Liver (tissue), 9 donors: Measurements from ENCODE around the gene CHRNA3. TPM values are rescaled to one million over a fixed set of nuclear protein-coding genes. Genes with fewer than 3 reads are reported as not detected.

Source experiments
- DNase-seq: peaks from one replicate; pipeline ENCODE4 v3.0.0-alpha.2; 2017; ENCODE audit warnings: low spot score
- H3K27ac ChIP-seq, 2 donors: one replicate each; pipeline ENCODE4 v1.7.0; 2013; ENCODE audit warnings: inconsistent platforms in 2 of 2, low read length in 2 of 2, control low read depth in 1 of 2, low read depth in 1 of 2, mild to moderate bottlenecking in 1 of 2
- H3K27me3 ChIP-seq, 4 donors: one replicate each; pipeline versions ENCODE4 v1.6.1 to v1.7.0; 2013; ENCODE audit warnings: low read length in 3 of 4, inconsistent platforms in 1 of 4, mild to moderate bottlenecking in 1 of 4, moderate library complexity in 1 of 4; ENCODE audit not compliant: control insufficient read depth in 4 of 4, insufficient read depth in 4 of 4
- H3K36me3 ChIP-seq, 4 donors: one replicate each; pipeline versions ENCODE4 v1.6.1 to v1.7.0; 2013; ENCODE audit warnings: low read length in 3 of 4, mild to moderate bottlenecking in 3 of 4, low read depth in 1 of 4, moderate library complexity in 1 of 4; ENCODE audit not compliant: control insufficient read depth in 4 of 4, insufficient read depth in 3 of 4
- H3K4me1 ChIP-seq, 4 donors: one replicate each; pipeline versions ENCODE4 v1.6.1 to v1.7.0; 2013; ENCODE audit warnings: low read length in 3 of 4, mild to moderate bottlenecking in 3 of 4, moderate library complexity in 1 of 4; ENCODE audit not compliant: control insufficient read depth in 4 of 4, insufficient read depth in 4 of 4
- H3K4me3 ChIP-seq, 3 donors: one replicate each; pipeline versions ENCODE4 v1.6.1 to v1.7.0; 2013; ENCODE audit warnings: low read length in 3 of 3, control low read depth in 1 of 3, low read depth in 1 of 3, mild to moderate bottlenecking in 1 of 3
- H3K9ac ChIP-seq, 2 donors: one replicate each; pipeline ENCODE4 v1.7.0; 2013; ENCODE audit warnings: low read length in 2 of 2, mild to moderate bottlenecking in 2 of 2, moderate library complexity in 2 of 2, control low read depth in 1 of 2, low read depth in 1 of 2
- H3K9me3 ChIP-seq, 4 donors: one replicate each; pipeline versions ENCODE4 v1.6.1 to v1.7.0; 2013; ENCODE audit warnings: low read length in 3 of 4; ENCODE audit not compliant: control insufficient read depth in 4 of 4
- CTCF ChIP-seq: fragments of 150-350 bp; IDR thresholded peaks from 2 replicates; pipeline ENCODE4 v1.5.1; 2017; ENCODE audit warnings: improper control_type of control experiment, low read depth, low read length; ENCODE audit not compliant: missing input control
- FOXA2 ChIP-seq: IDR thresholded peaks from 2 replicates; pipeline ENCODE4 v1.6.1; 2016; ENCODE audit warnings: antibody characterized with exemption
- GABPA ChIP-seq, 2 donors: IDR thresholded peaks in 1 of 2; conservative IDR thresholded peaks in 1 of 2; 2 replicates each; pipeline ENCODE4 v1.6.1; 2016; ENCODE audit warnings: antibody characterized with exemption in 2 of 2, mild to moderate bottlenecking in 1 of 2, moderate library complexity in 1 of 2
- HNF4G ChIP-seq: IDR thresholded peaks from 2 replicates; pipeline ENCODE4 v1.6.1; 2016; ENCODE audit warnings: antibody characterized with exemption
- JUND ChIP-seq, 2 donors: IDR thresholded peaks; 2 replicates each; pipeline ENCODE4 v1.6.1; 2016; ENCODE audit warnings: antibody characterized with exemption in 2 of 2
- MAX ChIP-seq: IDR thresholded peaks from 2 replicates; pipeline ENCODE4 v1.6.1; 2016; ENCODE audit warnings: antibody characterized with exemption
- NR2F2 ChIP-seq: IDR thresholded peaks from 2 replicates; pipeline ENCODE4 v1.6.1; 2016; ENCODE audit warnings: antibody characterized with exemption
- RAD21 ChIP-seq, 2 donors: IDR thresholded peaks; 2 replicates each; pipeline ENCODE4 v1.6.1; 2016; ENCODE audit warnings: antibody characterized with exemption in 2 of 2, mild to moderate bottlenecking in 2 of 2
- RXRA ChIP-seq, 2 donors: IDR thresholded peaks; 2 replicates each; pipeline ENCODE4 v1.6.1; 2017 to 2018; ENCODE audit warnings: antibody characterized with exemption in 2 of 2, mild to moderate bottlenecking in 1 of 2
- ZBTB33 ChIP-seq: IDR thresholded peaks from 2 replicates; pipeline ENCODE4 v1.6.1; 2016; ENCODE audit warnings: antibody characterized with exemption
- WGBS: extraction: QIAGEN DNeasy Blood & Tissue Kit; methylation state at CpG from one replicate; pipeline ENCODE4 v1.1.7; 2013; 5-methylcytosine and 5-hydroxymethylcytosine counted together
- polyA plus RNA-seq, 2 donors: library from polyadenylated mRNA; stranded (reverse) in 1 of 2; unstranded in 1 of 2; fragments of 200-250 nt in 1 of 2; fragments of >200 nt in 1 of 2; fragmentation: Nextera tagmentation in 1 of 2; extraction: Ambion mirVana in 1 of 2; gene quantifications; one replicate each; pipeline versions ENCODE4 v1.2.1 to v1.2.3, GENCODE V29; 2013 to 2015
- total RNA-seq, 2 donors: library from RNA; depleted of rRNA; stranded (reverse); fragments of >200 nt; gene quantifications; one replicate each; pipeline ENCODE4 v1.2.3, GENCODE V29; 2014
- TF ChIP-seq, protein P1 (sequence below): IDR thresholded peaks from 2 replicates; pipeline ENCODE4 v1.6.1; 2016; ENCODE audit warnings: antibody characterized with exemption
- donor health status: healthy.
- donor health status: healthy.
- donor health status: healthy.
- donor health status: healthy.
- donor health status: healthy.

The CHRNA3 gene
- total and polyA plus RNA-seq, 4 donors: not detected

DNA sequence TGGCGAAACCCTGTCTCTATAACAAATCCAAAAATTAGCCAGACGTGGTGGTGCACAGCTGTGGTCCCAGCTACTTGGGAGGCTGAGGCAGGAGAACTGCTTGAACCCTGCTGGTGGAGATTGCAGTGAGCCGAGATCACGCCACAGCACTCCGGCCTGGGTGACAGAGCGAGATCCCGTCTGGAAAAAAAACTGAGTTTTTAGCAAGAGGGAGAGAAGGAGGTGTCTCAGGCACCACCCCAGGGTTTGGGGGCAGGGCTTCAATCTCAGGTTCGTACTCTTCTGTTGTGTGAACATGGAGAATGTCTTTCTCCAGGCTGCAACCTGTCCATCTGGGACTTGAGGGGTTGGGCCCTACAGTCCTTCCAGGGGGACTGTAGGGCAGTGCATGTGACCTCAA lies 2.7 kb downstream of the CHRNA3 start:
- H3K36me3 ChIP-seq: no peaks in the 10 kb centered on the region
- no peak overlapping the region for H3K27ac ChIP-seq
- WGBS: 83% methylated on average over 8 of the region's 8 CpGs
- no peak for DNase-seq
- peaks cover 0 to 14% (median 3%) of the 10 kb centered on the region in 4 donors for H3K4me1 ChIP-seq
- H3K9me3 ChIP-seq: no peaks in the 10 kb centered on the region
- no peak for TF ChIP-seq RXRA (IDR thresholded peaks at IDR 0.05)
- no peak for TF ChIP-seq RAD21 (IDR thresholded peaks at IDR 0.05)
- H3K4me3 ChIP-seq: no peak overlapping the region
- no peak overlapping the region for H3K9ac ChIP-seq
- peaks cover 4 to 23% (median 12%) of the 10 kb centered on the region in 4 donors for H3K27me3 ChIP-seq

- H3K9me3 ChIP-seq: no peaks in the 10 kb centered on the region
- H3K4me3 ChIP-seq: no peak overlapping the region
- H3K27me3 ChIP-seq: peaks cover 4 to 23% (median 12%) of the 10 kb centered on the region in 4 donors
- WGBS: 82% methylated on average over 5 of the region's 5 CpGs
- H3K9ac ChIP-seq: no peak overlapping the region
- DNase-seq: no peak
- TF ChIP-seq ZBTB33: no peak
- TF ChIP-seq, protein P1, sequence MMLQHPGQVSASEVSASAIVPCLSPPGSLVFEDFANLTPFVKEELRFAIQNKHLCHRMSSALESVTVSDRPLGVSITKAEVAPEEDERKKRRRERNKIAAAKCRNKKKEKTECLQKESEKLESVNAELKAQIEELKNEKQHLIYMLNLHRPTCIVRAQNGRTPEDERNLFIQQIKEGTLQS: no peak
- TF ChIP-seq JUND (IDR thresholded peaks at IDR 0.05): no peak
- no peak for TF ChIP-seq NR2F2
- no peak overlapping the region for H3K27ac ChIP-seq
- H3K4me1 ChIP-seq: peaks cover 0 to 14% (median 3%) of the 10 kb centered on the region in 4 donors
- no peaks in the 10 kb centered on the region for H3K36me3 ChIP-seq
These were observed 3.3 kb downstream of the CHRNA3 start for GRCh38 chr15:78617516-78617915.

- no peak for TF ChIP-seq NR2F2
- no peak for TF ChIP-seq CTCF
- no peak for TF ChIP-seq RXRA (IDR thresholded peaks at IDR 0.05)
- TF ChIP-seq HNF4G: no peak
- TF ChIP-seq GABPA (IDR thresholded peaks at IDR 0.05 in 1 of 2, conservative IDR thresholded peaks at IDR 0.05 in 1 of 2): no peak
- no peak for TF ChIP-seq MAX
- no peak for TF ChIP-seq FOXA2
- TF ChIP-seq, protein P1: no peak
- no peak for DNase-seq
- Histone ChIP-seq H3K36me3 (no peaks in the 10 kb centered on the region), H3K4me1 (peaks cover 0 to 14% (median 3%) of the 10 kb centered on the region in 4 donors), H3K27me3 (peaks cover 2 to 19% (median 9%) of the 10 kb centered on the region in 4 donors), H3K9me3 (no peaks in the 10 kb centered on the region), H3K4me3 (no peak overlapping the region), H3K9ac (no peak overlapping the region), H3K27ac (no peak overlapping the region)
- 70% methylated on average over 7 of the region's 7 CpGs for WGBS
These were observed 3.7 kb downstream of the CHRNA3 start for GRCh38 chr15:78617076-78617475.
